Adrenal gland (tissue), 12 donors: ENCODE results near the gene MXRA7. TPM values are rescaled to one million over a fixed set of nuclear protein-coding genes. Genes with fewer than 3 reads are reported as not detected.

Source experiments
- DNase-seq, 7 donors: peaks; one replicate each; pipeline ENCODE4 v3.0.0-alpha.2; 2019 to 2020
- H3K27ac ChIP-seq, 5 donors: fragments of 200-600 bp; sonication (generic) in 4 of 5; 1 replicate in 3 of 5; 2 replicates in 2 of 5; pipeline versions ENCODE4 v1.5.1 to v1.8.0; 2016 to 2020; ENCODE audit warnings: mild to moderate bottlenecking in 1 of 5
- H3K27me3 ChIP-seq: fragments of 200-600 bp; 2 replicates; pipeline ENCODE4 v1.8.0; 2021
- H3K36me3 ChIP-seq, 2 donors: fragments of 200-600 bp; replicated peaks in 1 of 2; 1 replicate in 1 of 2; 2 replicates in 1 of 2; pipeline versions ENCODE4 v1.5.1 to v1.8.0; 2018 to 2022
- H3K4me1 ChIP-seq, 2 donors: fragments of 200-600 bp; replicated peaks in 1 of 2; 1 replicate in 1 of 2; 2 replicates in 1 of 2; pipeline versions ENCODE4 v1.5.1 to v1.8.0; 2018 to 2021
- H3K4me3 ChIP-seq, 4 donors: fragments of 200-600 bp; sonication (generic) in 3 of 4; one replicate each; pipeline ENCODE4 v1.5.1; 2016 to 2018
- H3K9me3 ChIP-seq, 3 donors: fragments of 200-600 bp; sonication (generic) in 1 of 3; replicated peaks in 1 of 3; 1 replicate in 2 of 3; 2 replicates in 1 of 3; pipeline versions ENCODE4 v1.5.1 to v1.8.0; 2016 to 2021
- POLR2A ChIP-seq, 2 donors: fragments of 450-650 bp; IDR thresholded peaks; one replicate each; pipeline ENCODE4 v1.6.1; 2017; ENCODE audit warnings: antibody characterized with exemption in 2 of 2, mild to moderate bottlenecking in 2 of 2, moderate library complexity in 1 of 2
- WGBS, 4 donors: extraction: QIAGEN DNeasy Blood & Tissue Kit in 2 of 4; methylation state at CpG; one replicate each; pipeline versions ENCODE4 v1.1.5 to v1.1.7; 2013 to 2017; 5-methylcytosine and 5-hydroxymethylcytosine counted together
- intact Hi-C, 2 donors: fragments of 100-400 bp; cut with DNase I; formaldehyde crosslinking; loops; one replicate each; pipeline versions ENCODE4 v1.14.1 to v1.15.0; 2022 to 2023
- polyA plus RNA-seq, 3 donors: library from polyadenylated mRNA; stranded (reverse); fragments of 200-250 nt in 2 of 3; fragments of 350-450 nt in 1 of 3; fragmentation: Illumina TruSeq in 1 of 3; extraction: RNeasy Lipid Tissue Mini Kit (QIAGEN cat#74804) in 1 of 3; gene quantifications; one replicate each; pipeline ENCODE4 v1.2.3, GENCODE V29; 2013 to 2014
- total RNA-seq, 9 donors: library from RNA; depleted of rRNA in 4 of 9; stranded (reverse); fragments of >200 nt in 4 of 9; fragments of 120-200 nt in 1 of 9; fragmentation: NEBNext Ultra II Directional in 1 of 9; extraction: Animal tissue kit (Norgen Biotek cat#: 25700) in 1 of 9; gene quantifications; one replicate each; pipeline versions ENCODE4 v1.1.0 to v1.2.4, GENCODE V29; 2013 to 2023
- TF ChIP-seq, protein P1 (sequence below), 6 experiments: fragments of 450-650 bp in 4 of 6; fragments of 200-600 bp in 2 of 6; sonication (generic) in 1 of 6; IDR thresholded peaks; 1 replicate in 5 of 6; 2 replicates in 1 of 6; pipeline versions ENCODE4 v1.5.1 to v1.8.0; 2016 to 2021; ENCODE audit warnings: antibody characterized with exemption in 6 of 6, mild to moderate bottlenecking in 2 of 6, moderate library complexity in 1 of 6
- donor health status: healthy with polysubstance abuse.
- donor health status: Bipolar disorder and iron deficiency.
- donor health status: DM: yes; HTN: yes; CAD: no.
- donor health status: DM: no; HTN: no; CAD: no.
- donor health status: DM: no; HTN: no; CAD: no.
- donor health status: DM: yes; HTN: yes; CAD: no.

The MXRA7 gene
- total and polyA plus RNA-seq, 12 donors = 81.5 to 671 (median 356) TPM

DNA sequence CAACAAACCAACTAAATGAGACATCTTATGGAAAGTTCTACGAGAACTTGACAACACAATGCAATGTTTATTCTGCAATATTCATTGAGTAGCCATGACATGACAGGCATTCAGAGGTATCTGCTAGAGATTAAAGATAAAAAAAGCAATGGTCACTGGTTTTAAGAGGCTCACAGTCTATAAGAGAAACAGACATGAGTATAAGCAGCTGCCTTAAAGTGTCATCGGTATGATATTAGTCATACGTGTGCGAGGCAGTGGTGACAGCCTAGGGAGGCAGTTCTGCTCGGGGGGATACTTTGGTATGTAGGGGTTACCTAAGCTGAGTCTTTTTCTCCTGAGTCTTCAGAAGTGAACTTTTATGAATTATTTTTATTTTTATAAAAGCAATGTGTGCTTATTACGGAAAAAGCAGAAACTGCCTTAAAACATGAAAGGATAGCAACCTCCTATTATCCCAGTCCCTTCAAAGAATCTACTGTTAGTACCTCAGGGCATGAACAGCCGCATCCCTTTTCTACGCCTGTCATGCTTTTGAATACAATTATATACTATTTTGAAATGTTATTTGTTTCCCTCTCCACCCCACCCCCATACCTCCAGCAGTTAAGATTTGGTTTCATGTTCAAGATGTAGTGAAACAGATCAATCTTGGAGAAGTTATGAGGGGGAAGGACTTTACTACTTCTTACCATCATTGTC, 75.0 kb downstream of the MXRA7 start:
- no peak for DNase-seq
- TF ChIP-seq, protein P1, sequence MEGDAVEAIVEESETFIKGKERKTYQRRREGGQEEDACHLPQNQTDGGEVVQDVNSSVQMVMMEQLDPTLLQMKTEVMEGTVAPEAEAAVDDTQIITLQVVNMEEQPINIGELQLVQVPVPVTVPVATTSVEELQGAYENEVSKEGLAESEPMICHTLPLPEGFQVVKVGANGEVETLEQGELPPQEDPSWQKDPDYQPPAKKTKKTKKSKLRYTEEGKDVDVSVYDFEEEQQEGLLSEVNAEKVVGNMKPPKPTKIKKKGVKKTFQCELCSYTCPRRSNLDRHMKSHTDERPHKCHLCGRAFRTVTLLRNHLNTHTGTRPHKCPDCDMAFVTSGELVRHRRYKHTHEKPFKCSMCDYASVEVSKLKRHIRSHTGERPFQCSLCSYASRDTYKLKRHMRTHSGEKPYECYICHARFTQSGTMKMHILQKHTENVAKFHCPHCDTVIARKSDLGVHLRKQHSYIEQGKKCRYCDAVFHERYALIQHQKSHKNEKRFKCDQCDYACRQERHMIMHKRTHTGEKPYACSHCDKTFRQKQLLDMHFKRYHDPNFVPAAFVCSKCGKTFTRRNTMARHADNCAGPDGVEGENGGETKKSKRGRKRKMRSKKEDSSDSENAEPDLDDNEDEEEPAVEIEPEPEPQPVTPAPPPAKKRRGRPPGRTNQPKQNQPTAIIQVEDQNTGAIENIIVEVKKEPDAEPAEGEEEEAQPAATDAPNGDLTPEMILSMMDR (IDR thresholded peaks at IDR 0.05) = no peak
- TF ChIP-seq POLR2A (IDR thresholded peaks at IDR 0.05) = no peak
- 80 to 82% (median 80%) methylated on average over 8 of the region's 8 CpGs for WGBS, 4 donors
- H3K4me1 ChIP-seq = peaks cover 4 to 6% of the 10 kb centered on the region in 2 donors
- intact Hi-C loops = no loop called here
- H3K27me3 ChIP-seq = no peaks in the 10 kb centered on the region
- H3K9me3 ChIP-seq = no peaks in the 10 kb centered on the region
- no peak overlapping the region for H3K4me3 ChIP-seq
- H3K27ac ChIP-seq = no peak overlapping the region
- H3K36me3 ChIP-seq = no peaks in the 10 kb centered on the region

DNA sequence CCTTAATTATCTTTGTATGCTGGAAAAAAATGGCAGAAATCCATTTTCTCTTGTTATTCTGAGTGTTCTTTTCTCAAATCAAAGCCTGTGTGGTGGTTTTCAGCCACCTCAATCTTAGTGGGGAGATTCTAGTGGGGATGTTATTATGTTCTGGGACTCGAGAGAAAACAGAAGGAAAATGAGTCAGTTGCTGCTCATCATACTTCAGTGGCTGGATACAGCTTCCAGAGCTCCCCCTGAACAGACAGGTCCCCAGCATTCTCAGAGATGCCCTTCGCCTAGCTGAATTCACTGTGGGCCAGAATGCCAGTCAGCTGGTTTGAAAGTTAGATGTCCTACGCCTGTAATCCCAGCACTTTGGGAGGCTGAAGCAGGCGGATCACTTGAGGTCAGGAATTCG, 75.7 kb downstream of the MXRA7 start:
- intact Hi-C loops = no loop called here
- no peaks in the 10 kb centered on the region for H3K36me3 ChIP-seq
- no peaks in the 10 kb centered on the region for H3K27me3 ChIP-seq
- no peak overlapping the region for H3K27ac ChIP-seq
- no peak overlapping the region for H3K4me3 ChIP-seq
- no peak for DNase-seq
- no peaks in the 10 kb centered on the region for H3K4me1 ChIP-seq
- no peaks in the 10 kb centered on the region for H3K9me3 ChIP-seq
- TF ChIP-seq POLR2A (IDR thresholded peaks at IDR 0.05) = no peak
- TF ChIP-seq, protein P1 (IDR thresholded peaks at IDR 0.05) = no peak
- 80 to 93% (median 89%) methylated on average over 5 of the region's 5 CpGs for WGBS, 4 donors

DNA sequence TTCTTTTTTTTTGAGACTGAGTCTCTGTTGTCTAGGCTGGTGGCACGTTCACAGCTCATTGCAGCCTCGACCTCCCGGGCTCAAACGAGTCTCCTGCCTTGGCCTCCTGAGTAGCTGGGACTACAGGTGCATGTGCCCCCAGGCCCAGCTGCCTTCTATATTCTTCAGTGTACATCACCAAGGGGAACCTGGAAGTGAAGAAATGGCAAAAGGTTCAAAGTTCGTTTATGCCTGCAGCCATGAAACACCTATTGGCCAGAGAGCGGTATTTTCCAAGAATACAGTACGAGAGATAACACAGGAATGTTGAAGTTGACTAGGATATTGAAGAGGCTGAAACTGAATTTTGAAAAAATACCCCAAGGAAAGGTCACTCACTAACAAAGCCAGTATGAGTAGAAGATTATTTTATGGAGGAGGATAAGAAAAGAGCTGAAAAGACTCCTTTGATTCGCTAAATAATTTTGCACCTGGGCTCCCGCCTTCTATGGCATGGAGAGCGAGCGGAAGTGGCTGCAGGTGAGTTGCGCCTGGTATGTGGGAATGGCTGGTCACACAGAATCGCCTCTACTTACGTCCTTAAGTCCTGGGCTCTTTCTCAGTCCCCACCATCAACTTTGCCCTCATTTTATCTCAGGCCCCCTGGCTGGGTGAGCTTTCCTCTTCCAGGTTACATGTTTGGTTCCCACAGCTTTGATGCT, 77.0 kb downstream of the MXRA7 start:
- Histone ChIP-seq H3K4me3 (no peak overlapping the region), H3K27me3 (no peaks in the 10 kb centered on the region), H3K9me3 (no peaks in the 10 kb centered on the region), H3K36me3 (no peaks in the 10 kb centered on the region), H3K4me1 (no peaks in the 10 kb centered on the region), H3K27ac (no peak overlapping the region)
- WGBS, 4 donors = 88 to 90% (median 90%) methylated on average over 14 of the region's 14 CpGs
- TF ChIP-seq, protein P1 (IDR thresholded peaks at IDR 0.05) = no peak
- TF ChIP-seq POLR2A (IDR thresholded peaks at IDR 0.05) = no peak
- no peak for DNase-seq
- intact Hi-C loops = no loop called here

DNA sequence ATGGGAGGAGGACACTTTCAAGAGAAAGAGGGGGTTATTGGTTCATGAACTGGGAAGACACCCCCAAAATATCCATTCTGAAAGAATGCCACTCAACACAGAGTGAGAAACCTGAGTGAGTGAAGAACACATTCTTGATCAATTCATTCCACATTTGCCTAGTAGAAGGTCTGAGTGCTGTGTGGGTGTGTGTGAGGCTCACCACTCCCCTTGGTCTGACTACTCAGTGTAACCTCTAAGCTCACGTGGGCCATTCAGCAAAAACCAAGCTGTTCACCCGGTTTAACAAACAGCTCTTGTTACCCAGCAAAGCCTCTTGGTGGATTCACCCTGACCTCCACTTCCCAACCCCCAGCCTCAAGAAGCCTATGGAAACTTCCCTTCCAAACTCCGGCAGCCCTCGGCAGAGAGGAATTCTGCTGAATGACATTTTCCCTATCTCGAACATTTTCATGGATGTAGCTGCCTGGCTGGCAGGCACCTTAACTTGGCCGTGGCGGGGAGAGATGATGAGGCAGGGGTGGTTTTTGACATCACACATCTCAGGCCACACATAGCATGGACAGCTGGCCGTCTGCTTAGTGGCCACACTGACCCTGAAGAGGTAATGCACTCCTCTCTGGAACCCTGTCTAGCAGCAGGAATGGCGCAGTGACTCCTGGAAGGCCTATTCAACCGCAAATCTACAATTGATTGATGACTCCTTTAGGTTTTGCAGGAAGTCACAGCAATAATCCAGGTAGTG, 78.8 kb downstream of the MXRA7 start:
- Histone ChIP-seq H3K36me3 (no peaks in the 10 kb centered on the region), H3K4me3 (no peak overlapping the region), H3K27me3 (no peaks in the 10 kb centered on the region), H3K4me1 (no peaks in the 10 kb centered on the region), H3K27ac (no peak overlapping the region), H3K9me3 (no peaks in the 10 kb centered on the region)
- intact Hi-C loops = no loop called here
- no peak for DNase-seq
- TF ChIP-seq, protein P1 (IDR thresholded peaks at IDR 0.05) = no peak
- TF ChIP-seq POLR2A (IDR thresholded peaks at IDR 0.05) = no peak
- WGBS, 4 donors = 84 to 92% (median 88%) methylated on average over 8 to 10 of the region's 10 CpGs
